Left hindlimb (tissue), 1 donor: ENCODE measurements around the gene CFAP119.

Source experiments
- DNase-seq: peaks from one replicate; pipeline ENCODE4 v3.0.0-alpha.2; 2018

Gene CFAP119

DNA sequence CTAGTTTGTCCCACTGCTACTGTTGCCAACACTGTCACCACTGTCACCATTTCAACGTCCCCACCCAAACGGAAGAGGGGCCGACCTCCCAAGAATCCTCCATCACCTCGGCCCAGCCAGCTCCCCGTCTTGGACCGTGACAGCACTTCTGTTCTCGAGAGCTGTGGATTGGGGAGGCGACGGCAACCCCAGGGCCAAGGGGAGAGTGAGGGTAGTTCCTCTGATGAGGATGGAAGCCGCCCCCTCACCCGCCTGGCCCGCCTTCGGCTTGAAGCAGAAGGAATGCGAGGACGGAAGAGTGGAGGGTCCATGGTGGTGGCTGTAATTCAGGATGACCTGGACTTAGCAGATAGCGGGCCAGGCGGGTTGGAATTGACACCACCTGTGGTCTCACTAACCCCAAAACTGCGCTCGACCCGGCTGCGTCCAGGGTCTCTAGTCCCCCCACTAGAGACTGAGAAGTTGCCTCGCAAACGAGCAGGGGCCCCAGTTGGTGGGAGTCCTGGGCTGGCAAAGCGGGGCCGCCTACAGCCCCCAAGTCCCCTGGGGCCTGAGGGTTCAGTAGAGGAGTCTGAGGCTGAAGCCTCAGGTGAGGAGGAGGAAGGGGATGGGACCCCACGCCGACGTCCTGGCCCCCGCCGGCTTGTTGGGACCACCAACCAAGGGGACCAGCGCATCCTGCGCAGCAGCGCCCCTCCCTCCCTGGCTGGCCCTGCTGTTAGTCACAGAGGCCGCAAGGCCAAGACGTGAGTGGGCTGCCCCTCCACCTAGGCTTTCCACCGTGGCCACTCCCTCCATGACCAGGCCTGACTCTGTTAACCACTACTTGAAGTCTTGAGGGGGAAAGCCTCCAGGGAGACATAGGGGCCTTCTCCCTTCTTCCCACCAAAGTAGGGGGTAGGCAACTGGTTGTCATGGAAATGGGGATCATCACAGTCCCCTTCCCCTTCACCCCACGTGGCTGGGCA is 22.6 kb downstream of the CFAP119 start:
- no peak for DNase-seq

DNA sequence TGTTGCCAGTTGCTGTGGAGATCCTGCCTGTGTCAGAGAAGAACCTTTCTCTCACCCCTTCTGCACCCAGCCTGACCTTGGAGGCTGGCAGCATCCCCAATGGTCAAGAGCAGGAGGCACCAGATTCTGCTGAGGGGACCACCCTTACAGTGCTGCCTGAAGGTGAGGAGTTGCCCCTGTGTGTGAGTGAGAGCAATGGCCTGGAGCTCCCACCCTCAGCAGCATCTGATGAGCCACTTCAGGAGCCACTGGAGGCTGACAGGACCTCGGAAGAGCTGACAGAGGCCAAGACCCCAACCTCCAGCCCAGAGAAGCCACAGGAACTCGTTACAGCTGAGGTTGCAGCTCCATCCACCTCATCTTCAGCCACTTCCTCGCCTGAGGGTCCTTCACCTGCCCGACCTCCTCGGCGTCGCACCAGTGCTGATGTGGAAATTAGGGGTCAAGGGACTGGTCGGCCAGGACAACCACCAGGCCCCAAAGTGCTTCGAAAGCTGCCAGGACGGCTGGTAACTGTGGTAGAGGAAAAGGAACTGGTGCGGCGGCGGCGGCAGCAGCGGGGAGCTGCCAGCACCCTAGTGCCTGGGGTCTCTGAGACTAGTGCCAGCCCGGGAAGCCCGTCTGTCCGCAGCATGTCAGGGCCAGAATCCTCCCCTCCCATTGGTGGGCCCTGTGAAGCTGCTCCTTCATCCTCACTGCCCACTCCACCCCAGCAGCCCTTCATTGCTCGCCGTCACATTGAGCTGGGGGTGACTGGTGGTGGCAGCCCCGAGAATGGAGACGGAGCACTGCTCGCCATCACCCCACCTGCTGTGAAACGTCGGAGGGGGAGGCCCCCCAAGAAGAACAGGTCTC is 23.8 kb downstream of the CFAP119 start:
- DNase-seq = no peak

DNA sequence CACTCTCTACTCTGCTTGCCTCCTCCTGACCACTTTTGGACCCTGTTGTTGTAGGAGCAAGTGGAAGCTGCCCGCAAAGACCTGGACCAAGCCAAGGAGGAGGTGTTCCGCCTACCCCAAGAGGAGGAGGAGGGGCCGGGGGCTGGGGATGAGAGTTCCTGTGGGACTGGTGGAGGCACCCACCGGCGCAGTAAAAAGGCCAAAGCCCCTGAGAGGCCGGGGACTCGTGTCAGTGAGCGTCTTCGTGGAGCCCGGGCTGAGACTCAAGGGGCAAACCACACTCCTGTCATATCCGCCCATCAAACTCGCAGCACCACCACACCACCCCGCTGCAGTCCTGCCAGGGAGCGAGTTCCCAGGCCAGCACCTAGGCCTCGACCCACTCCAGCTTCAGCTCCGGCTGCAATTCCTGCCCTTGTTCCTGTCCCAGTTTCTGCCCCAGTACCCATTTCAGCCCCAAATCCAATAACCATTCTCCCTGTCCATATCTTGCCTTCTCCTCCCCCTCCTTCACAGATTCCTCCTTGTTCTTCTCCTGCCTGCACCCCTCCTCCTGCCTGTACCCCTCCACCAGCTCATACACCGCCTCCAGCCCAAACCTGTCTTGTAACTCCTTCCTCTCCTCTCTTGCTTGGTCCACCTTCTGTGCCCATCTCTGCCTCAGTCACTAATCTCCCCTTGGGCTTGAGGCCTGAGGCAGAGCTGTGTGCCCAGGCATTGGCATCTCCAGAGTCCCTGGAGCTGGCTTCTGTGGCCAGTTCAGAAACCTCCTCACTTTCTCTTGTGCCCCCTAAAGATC is 24.7 kb downstream of the CFAP119 start:
- DNase-seq = no peak

DNA sequence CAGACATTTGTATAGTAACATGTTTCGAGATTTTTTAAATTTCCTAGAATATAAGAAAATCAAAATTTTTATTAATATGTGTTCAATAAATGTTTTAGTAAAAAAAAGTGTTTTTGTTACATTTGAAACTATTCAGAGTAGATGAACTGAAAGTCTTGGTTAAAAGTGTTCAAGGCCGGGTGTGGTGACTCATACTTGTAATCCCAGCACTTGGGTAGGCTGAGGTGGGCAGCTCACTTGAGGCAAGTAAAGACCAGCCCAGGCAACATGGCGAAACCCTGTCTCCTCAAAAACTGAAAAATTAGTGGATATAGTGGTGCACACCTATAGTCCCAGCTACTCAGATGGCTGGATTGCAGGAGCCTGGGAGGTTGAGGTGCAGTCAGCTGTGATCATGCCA is 30.5 kb downstream of the CFAP119 start:
- no peak for DNase-seq

DNA sequence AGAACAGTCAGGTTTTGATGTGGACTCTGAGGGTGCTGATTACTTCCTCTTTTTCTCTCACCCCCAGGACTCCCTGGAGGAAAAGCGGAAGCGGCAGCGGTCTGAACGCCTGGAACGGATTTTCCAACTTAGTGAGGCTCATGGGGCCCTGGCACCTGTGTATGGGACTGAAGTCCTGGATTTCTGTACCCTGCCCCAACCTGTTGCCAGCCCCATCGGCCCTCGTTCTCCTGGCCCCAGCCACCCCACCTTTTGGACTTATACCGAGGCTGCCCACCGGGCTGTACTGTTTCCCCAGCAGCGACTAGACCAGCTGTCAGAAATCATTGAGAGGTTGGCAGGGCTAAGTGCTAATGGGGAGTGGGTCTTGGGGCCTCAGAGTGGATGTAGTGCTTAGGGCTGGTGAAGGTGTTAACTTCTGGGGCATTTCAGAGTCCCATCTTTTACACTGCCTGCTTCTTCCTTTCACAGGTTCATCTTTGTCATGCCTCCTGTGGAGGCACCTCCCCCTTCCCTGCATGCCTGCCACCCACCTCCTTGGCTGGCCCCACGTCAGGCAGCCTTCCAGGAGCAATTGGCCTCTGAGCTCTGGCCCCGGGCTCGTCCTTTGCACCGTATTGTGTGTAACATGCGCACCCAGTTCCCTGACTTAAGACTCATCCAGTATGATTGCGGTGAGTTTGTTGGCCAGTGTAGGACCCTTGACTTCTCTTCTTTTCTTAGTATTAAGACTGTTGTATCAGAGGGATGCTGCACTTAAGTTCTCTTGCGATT is 32.8 kb downstream of the CFAP119 start:
- DNase-seq = no peak

DNA sequence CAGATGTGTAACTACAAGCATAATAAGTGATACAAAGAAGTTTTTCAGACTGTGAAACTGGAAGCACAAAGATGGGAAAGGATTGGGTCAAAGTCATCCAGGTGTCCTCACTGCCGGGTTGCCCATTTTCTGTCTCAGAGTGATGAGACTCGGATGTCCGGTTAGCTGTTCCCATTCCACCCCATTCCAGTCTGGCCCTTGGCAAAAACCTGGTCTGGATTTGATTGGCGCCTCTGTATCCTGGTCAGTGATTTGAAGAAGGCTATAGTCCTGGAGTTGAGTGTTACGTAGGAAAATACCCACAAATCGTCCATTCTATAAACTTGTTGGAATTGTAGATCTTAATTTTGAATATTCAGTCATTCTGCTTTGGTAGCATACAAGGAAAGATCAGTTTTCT is 33.5 kb downstream of the CFAP119 start:
- DNase-seq = no peak

DNA sequence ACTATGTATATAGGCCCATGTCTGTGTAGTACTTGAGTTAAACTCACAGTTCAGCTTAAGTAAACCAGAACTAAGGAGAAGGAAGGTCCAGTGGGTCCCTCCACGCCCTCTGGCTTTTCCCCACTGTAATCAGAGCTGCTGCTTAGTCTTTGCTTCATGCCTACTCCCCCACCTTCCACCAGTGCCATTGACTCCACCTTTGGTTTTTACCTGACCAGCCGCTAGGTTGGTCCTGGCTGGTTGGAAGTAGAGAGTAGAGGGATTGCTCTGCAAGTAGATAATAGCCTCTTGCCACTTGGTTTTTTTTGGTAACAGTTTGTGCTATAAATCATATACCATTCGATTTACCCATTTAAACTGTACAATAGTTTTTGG is 36.5 kb downstream of the CFAP119 start:
- DNase-seq = no peak

DNA sequence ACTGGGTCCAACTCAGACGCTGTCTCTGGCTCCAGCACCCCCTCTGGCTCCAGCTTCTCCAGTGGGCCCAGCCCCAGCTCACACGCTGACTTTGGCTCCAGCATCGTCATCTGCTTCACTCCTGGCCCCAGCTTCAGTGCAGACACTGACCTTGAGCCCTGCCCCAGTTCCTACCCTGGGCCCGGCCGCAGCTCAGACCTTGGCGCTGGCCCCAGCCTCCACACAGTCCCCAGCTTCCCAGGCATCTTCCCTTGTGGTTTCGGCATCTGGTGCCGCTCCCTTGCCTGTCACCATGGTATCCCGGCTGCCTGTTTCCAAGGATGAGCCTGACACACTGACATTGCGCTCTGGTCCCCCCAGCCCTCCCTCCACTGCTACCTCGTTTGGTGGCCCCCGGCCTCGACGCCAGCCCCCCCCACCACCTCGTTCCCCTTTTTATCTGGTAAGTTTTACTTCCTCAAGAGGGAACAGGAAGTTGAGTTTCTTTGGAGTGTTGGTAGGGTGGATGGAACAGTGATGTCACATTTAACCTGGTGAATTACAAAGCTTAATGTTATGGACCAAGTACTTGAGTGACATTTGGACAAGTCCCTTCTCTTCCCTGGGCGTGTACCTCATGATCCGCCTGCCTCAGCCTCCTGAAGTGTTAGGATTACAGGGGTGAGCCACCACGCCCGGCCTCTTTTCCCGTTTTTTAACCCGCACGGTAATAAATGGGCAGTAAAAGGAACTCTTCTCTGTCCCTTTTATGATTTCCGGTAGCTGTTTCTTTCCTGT is 37.0 kb downstream of the CFAP119 start:
- no peak for DNase-seq

DNA sequence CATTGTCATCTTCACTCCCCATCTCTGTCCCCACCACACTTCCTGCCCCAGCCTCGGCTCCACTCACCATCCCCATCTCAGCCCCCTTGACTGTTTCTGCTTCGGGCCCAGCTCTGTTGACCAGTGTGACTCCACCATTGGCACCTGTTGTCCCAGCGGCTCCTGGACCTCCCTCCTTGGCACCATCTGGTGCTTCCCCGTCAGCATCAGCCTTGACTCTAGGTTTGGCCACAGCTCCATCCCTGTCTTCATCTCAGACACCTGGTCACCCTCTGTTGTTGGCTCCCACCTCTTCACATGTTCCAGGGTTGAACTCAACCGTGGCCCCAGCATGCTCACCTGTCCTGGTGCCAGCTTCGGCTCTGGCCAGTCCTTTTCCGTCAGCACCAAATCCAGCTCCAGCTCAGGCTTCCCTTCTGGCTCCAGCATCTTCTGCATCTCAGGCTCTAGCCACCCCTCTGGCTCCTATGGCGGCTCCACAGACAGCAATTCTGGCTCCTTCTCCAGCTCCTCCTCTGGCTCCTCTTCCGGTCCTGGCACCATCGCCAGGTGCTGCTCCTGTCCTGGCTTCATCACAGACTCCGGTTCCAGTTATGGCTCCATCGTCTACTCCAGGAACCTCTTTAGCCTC is 38.0 kb downstream of the CFAP119 start:
- no peak for DNase-seq

DNA sequence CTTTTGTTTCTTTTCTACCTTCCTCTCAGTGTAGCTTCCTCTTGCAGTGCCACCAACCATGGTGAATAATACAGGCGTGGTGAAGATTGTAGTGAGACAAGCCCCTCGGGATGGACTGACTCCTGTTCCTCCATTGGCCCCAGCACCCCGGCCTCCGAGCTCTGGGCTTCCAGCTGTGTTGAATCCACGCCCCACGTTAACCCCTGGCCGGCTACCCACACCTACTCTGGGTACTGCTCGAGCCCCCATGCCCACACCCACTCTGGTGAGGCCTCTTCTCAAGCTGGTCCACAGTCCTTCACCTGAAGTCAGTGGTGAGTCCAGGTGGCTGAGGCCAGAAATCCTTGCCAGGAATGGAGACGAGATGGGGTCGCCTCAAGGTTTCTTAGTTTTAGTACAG is 38.9 kb downstream of the CFAP119 start:
- no peak for DNase-seq

DNA sequence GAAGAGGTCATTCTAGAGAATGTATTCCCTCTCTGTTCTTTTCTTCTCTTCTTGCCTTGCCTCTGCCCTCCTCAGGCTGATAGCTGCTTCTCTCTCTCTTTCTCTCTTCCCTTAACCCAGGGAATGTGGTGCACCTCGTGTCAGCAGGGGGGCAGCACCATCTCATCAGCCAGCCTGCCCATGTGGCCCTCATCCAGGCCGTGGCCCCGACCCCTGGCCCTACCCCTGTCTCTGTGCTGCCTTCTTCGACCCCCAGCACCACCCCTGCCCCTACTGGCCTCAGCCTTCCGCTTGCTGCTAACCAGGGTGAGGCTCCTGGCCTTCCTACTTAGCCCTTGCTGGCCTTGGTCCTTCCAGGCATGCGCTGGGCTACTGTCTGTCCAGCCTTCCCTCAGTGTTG is 39.4 kb downstream of the CFAP119 start:
- DNase-seq = no peak

DNA sequence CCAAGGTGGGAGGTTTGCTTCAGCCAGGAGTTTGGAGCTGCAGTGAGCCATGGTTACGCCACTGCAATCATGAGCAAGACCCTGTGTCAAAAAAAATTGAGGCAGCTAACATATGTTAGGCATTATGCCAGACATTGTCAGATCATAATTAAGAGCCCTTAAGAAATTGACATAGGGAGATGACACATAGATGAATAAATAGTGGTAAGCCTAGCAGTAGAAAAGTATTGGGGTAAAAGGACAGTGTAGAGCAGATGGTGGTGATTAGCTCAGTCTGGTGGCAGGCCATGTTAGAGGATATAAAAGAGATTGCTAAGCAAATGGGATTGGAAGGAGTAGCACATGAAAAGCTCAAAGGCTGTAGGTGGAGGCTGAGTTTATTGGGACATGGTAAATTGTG is 40.3 kb downstream of the CFAP119 start:
- no peak for DNase-seq

DNA sequence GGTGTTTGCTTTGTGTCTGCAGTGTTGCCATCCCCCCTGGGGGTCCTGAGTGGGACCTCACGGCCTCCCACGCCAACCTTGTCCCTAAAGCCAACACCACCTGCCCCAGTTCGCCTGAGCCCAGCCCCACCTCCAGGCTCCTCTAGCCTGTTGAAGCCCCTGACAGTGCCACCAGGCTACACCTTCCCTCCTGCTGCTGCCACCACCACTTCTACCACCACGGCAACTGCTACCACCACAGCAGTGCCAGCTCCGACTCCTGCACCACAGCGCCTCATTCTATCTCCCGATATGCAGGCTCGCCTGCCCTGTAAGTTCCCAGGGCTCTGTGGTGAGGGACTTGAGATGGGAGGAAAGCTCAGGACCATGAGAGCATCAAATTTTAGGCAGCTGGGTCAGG is 40.7 kb downstream of the CFAP119 start:
- no peak for DNase-seq

DNA sequence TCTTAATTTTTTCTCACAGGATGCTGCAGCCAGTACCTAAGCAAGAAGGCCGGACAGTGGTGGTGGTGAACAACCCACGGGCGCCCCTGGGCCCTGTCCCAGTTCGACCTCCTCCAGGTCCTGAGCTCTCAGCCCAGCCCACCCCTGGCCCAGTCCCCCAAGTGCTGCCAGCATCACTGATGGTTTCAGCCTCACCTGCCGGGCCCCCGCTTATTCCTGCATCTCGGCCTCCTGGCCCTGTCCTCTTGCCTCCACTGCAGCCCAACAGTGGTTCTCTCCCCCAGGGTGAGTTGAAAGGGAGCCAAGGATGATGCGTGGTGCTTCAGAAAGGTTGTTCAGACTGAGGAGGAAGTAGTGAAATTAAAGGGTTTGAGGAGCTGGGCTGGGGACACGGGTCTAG is 41.2 kb downstream of the CFAP119 start:
- DNase-seq = no peak

DNA sequence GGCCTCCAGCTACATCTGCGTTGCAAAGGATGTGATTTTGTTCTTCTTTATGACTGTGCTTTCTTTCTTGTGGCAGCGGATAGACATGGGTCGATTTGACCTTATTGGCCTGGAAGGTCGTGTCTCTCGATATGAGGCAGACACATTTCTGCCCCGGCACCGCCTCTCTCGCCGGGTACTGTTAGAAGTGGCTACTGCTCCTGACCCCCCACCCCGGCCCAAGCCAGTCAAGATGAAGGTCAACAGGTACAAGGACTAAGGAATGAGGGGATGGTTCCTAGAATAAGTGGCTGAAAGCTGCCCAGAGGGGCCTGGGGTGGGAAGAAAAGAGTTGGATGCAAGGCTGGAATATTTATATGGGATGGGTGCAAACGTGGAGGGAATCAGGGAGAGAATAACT is 41.8 kb downstream of the CFAP119 start:
- no peak for DNase-seq

DNA sequence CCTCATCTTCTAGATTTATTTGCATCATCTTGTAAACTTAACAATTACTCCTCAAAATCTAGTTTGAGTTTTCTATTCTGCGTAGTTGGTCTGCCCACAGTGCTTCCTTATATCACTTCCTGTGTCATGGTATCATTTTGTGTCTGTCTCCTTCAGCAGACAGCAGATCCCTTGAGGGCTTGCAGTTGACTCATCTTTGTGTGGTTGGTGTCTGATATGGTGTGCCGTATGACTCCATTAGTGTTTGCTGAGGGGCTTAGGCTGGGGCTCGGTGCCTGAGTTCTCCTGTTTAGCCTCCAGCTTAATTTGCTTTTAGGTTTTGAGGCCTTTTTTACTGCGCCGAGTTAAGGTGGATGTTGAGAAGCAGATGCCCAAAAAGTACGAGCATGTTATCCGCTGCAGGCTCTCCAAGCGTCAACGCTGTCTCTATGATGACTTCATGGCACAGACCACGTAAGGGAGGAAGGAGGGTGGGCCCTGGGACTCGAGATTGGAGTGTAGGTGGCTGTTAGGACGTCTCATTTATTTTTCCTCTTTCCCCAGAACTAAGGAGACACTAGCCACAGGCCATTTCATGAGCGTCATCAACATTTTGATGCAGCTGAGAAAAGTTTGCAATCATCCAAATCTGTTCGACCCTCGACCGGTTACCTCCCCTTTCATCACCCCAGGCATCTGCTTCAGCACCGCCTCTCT is 46.0 kb downstream of the CFAP119 start:
- peak; percentile 6 for DNase-seq

DNA sequence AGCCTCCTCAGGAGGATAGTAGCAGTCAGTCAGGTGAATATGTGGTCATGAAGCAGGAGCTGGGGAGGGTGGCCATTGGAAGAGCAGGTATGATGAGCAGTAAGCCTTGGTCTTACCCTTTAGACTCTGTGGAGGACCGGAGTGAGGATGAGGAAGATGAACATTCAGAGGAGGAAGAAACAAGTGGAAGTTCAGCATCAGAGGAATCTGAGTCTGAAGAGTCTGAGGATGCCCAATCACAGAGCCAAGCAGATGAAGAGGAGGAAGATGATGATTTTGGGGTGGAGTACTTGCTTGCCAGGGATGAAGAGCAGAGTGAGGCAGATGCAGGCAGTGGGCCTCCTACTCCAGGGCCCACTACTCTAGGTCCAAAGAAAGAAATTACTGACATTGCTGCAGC is 50.1 kb downstream of the CFAP119 start:
- DNase-seq = no peak

DNA sequence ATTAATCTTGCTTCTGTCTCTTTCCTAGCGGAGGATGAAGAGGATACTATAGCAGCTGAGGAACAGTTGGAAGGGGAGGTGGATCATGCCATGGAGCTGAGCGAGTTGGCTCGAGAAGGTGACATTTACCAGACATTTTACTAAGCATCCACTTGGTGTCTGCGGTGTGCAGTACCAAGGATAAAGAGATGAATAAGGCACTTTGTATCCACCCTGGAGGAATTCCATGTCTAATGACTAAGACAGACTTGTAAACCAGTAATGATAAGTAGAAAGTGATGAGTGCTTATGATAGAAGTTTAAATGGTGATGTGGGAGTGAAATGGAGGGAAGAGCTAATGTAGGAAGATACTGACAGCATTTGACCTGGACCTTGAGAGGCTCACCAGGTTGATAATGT is 50.9 kb downstream of the CFAP119 start:
- no peak for DNase-seq
